Stimulated activated CD4-positive, alpha-beta T cell treated with anti-CD3 and anti-CD28 coated beads, Interleukin-2, amount 100 ng/mL, for 24 hours (primary cell): Measurements from ENCODE around the gene BRD1.
"Not testable (repeated sequence)": the region's sequence is repeated elsewhere in the genome, so short reads cannot be mapped to it uniquely, and the experiment has no call there.

Experiments
- DNase-seq, 2 donors: peaks; one replicate each; pipeline ENCODE4 v3.0.0-alpha.2; 2020

BRD1 gene

DNA sequence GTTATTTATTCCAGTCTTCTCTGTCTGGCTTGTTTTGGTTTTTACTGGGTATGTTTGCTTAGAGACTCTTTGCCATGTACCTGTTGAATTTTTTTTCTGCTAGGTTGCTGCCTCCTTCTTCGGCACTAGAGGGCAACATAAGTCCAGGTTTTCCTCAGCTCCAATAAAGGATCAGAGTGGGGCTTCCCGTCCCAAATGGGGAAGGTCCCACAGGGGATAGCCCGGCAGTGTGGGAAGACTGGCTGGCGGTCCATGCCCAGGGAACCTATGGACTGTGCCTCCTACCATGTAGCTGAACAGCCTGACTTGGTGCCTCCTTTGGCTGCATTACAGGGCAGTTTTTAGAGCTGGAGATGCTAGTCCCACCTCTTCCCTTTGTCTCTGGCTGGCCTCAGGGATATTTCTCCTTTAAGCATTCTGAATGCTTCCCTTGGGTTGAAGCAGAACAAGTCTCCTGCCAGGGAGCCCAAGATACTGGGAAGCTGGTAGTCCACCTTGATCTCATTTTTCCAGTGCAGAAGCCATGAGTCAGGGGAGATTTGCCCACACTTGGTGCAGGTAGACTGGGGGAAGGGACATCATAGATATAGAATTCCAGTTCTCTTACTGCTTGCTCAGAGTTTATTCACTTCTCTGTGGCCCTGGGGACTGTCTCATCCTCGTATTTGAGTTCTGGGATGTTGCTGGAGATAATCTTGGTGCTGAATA lies 60.2 kb downstream of the BRD1 start:
- DNase-seq = no peak

- no peak for DNase-seq
Measured at GRCh38 chr22:49765951-49766350, 61.7 kb downstream of the BRD1 start.

DNA sequence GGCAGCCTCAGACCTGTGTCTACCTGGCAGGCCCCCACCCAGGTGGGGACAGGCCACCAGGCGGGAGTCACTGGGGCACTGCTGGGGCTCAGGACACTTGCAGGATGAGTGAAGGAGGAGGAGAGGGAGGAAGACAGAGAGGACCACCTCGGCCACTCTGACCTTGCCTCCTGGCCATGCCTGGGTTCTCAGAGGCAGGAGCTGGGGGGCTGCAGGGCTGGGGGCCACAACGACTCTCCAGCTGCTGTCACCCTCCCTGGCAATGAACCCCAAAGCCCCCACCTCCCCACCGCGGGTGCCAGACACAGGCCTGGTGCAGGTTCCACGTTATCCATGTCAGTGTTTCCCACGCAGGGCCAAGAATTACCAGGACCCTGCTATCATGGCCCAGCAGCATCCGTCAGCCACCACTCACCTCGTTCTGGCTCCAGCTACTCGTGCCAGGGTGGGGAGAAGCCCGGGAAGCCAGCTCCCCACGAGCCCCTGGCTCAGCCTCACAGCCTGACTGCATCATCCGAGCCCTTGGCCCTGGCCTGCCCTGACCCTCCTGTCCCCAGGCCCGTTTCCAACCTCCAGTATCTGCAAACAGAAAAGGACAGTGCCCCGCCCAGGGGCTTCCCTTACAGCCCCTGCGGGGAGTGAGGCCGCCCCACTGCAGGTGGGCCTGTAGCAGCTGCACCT lies 62.4 kb downstream of the BRD1 start:
- DNase-seq = no peak

GRCh38 chr22:49764127-49764581 lies 63.5 kb downstream of the BRD1 start:
- no peak for DNase-seq

GRCh38 chr22:49763696-49764095 lies 64.0 kb downstream of the BRD1 start:
- DNase-seq = no peak

GRCh38 chr22:49763138-49763537 lies 64.5 kb downstream of the BRD1 start:
- no peak for DNase-seq

DNA sequence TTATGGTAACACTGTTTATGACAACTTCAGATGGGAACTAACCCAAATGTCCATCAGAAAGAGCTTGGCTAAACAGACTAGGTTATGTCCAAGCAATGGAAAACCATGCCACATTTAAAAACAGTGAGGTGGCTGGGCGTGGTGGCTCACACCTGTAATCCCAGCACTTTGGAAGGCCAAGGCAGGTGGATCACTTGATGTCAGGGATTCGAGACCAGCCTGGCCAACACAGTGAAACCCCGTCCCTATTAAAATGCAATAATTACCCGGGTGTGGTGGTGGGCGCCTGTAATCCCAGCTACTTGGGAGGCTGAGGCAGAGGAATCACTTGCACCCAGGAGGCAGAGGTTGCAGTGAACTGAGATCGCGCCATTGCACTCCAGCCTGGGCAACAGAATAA lies 65.1 kb downstream of the BRD1 start:
- DNase-seq = not testable (repeated sequence)

- no peak for DNase-seq
Measured at GRCh38 chr22:49761836-49762235, 65.8 kb downstream of the BRD1 start.

DNA sequence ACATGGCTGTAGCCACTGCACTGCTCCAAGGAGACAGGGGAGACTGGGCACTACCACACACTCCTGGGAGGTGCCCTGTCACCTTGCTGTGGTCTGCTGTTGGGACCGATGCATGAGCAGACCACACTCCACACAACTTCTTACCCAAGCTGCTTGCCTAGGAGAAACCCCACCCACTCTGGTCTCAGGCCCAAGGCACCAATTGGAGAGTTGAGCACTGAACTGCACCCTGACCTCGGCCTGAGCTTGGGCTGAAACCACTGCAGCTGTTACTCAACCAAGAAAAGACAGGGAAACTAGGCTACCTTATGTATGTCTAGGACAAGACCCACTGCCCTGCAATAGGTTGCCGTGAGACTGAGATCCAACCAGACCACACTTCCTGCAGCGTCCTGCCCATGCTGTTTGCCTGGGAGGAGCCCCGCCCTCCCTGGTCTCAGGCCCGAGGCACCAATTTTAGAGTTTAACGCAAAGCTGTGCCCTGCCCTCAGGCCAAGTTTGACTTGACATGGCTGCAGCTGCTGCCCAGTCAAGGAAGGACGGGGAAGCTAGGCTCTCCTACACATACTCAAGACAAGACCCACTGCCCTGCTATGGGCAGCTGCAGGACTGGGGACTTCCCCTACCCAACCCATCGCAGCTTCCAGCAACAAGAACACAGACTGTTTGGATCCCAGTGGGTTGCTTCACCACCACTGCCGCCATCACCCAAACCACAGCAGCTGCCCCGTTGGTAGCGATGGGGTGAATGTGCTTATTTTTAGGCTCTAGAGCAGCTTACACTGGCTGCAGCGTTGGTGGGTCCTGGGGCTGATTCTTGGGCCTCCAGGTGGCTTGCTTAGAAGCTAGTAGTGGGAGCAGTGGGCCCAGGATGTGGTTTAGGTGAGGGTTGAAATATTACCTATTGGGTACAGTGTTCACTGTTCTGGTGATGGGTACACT lies 66.8 kb downstream of the BRD1 start:
- no peak for DNase-seq

DNA sequence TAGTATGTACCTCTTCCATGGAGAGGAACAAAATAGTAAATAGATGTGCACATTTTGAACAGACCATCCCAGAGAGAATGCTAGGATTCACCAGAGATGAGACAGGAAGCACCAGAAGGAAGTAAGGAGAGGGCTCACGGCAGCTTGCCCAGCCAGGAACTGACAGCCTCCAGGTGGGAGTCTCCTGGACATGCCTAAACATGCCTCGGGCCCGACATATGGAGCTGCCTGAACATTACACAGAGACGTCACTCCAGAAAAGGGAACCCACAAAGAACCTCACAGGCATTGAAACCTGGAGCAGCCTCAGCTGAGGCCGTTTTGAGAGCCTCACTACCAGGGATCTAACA lies 67.4 kb downstream of the BRD1 start:
- no peak for DNase-seq

GRCh38 chr22:49756676-49757075 lies 71.0 kb downstream of the BRD1 start:
- no peak for DNase-seq

GRCh38 chr22:49756201-49756600 lies 71.5 kb downstream of the BRD1 start:
- DNase-seq = no peak

DNA sequence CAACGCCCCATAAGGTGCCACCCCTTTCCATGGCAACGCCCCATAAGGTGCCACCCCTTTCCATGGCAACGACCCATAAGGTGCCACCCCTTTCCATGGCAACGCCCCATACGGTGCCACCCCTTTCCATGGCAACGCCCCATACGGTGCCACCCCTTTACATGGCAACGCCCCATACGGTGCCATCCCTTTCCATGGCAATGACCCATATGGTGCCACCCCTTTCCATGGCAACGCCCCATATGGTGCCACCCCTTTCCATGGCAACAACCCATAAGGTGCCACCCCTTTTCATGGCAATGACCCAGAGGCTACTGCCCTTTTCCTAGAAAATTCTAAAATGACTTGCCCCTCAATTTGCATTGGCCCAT lies 72.1 kb downstream of the BRD1 start:
- no peak for DNase-seq

GRCh38 chr22:49754696-49755630 lies 72.7 kb downstream of the BRD1 start:
- DNase-seq = no peak

GRCh38 chr22:49753961-49754695 lies 73.5 kb downstream of the BRD1 start:
- DNase-seq = no peak

DNA sequence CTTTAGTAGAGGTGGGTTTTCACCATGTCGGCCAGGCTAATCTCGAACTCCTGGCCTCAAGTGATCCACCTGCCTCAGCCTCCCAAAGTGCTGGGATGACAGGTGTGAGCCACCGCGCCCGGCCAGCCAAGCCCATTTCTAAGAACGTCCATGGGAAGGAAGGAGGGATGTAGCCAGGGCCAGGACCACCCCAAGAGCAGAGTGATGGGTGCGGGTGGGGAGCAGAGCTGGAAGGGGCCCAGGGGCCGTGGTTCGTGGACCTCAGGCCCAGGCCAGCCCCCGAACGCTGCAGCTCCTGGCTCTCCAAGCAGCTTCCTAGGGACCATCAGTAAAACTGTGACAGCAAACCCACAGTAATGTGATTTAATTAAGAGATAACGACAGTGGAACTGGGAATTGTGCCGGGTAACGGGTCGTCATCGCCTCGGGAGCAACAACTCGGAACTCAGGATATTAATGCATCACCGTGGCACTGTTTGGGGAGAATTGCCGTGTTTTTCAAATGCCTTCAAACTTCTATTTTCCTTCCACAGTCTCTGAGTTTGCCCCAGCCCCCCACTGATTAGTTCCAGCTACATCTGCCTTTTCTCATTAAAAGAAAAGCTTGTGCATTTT lies 74.3 kb downstream of the BRD1 start:
- no peak for DNase-seq

- DNase-seq = no peak
Measured at GRCh38 chr22:49752598-49753091, 75.0 kb downstream of the BRD1 start.

GRCh38 chr22:49751966-49752597 lies 75.6 kb downstream of the BRD1 start:
- no peak for DNase-seq

DNA sequence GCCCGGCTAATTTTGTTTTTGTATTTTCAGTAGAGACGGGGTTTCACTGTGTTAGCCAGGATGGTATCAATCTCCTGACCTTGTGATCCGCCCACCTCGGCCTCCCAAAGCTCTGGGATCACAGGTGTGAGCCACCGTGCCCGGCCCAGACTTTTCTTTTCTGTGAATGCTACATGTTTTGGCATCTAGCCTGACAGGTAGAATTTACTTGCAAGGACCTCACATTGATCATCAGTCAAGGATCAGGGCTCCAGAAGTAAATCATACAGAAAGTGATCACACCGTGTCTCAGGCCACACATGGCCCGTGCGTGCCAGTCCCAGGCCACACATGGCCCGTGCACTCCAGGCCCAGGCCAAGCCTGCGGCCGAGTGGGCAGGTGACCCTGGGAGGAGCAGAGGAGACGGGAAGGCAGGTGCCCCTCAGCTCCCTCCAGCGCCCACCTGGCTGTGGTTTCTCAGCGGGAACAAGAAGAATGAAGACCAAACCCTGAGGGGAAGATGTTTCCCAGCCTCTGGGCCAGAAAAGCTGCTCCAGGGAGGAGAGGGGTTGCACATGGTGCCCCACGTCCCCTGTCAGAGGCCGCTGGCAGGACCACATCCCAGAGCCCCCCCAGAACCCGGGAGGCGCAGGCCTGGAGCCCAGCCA lies 76.2 kb downstream of the BRD1 start:
- DNase-seq = no peak

DNA sequence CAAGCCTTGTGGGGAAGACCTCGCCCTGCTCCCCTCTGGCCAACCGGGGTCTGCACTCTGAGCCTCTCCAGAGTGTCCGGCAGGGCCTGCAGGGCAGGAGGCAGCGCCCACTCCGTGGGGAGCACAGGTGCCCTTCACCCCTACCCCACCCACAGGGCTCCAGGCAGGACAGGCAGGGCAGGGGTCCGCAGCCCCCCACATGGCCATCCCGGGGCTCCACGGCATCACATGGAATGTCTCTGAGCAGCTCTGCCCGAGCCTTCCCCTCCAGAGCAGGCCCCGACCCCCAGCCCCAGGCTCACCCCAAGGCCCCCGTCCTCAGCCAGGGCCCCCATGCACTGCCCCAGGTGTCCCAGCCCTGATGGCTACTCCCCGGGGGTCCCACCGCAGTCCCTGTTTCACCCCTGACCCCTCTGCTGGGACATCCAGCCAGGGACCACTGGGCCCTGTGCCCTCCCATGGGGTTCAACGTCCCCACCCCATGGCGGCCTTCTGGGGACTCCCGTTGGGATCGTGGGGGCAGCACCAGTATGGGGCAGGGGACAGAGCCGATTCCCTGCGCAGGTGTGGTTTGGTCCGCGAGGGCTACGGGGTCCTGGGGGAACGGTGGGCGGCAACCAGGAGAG lies 77.7 kb downstream of the BRD1 start:
- no peak for DNase-seq
